Inflammatory macrophage treated with lipopolysaccharide for 1 hour (primary cell): ENCODE results near the gene OBSCN.
"Not testable (repeated sequence)": the region's sequence is repeated elsewhere in the genome, so short reads cannot be mapped to it uniquely, and the experiment has no call there.

Experiments used
- DNase-seq, 2 donors: peaks; one replicate each; pipeline ENCODE4 v3.0.0-alpha.2; 2020 to 2022

Gene OBSCN

GRCh38 chr1:228212966-228213844 lies 5.4 kb downstream of the OBSCN start:
- DNase-seq: peak; percentile 81 to 85

DNA sequence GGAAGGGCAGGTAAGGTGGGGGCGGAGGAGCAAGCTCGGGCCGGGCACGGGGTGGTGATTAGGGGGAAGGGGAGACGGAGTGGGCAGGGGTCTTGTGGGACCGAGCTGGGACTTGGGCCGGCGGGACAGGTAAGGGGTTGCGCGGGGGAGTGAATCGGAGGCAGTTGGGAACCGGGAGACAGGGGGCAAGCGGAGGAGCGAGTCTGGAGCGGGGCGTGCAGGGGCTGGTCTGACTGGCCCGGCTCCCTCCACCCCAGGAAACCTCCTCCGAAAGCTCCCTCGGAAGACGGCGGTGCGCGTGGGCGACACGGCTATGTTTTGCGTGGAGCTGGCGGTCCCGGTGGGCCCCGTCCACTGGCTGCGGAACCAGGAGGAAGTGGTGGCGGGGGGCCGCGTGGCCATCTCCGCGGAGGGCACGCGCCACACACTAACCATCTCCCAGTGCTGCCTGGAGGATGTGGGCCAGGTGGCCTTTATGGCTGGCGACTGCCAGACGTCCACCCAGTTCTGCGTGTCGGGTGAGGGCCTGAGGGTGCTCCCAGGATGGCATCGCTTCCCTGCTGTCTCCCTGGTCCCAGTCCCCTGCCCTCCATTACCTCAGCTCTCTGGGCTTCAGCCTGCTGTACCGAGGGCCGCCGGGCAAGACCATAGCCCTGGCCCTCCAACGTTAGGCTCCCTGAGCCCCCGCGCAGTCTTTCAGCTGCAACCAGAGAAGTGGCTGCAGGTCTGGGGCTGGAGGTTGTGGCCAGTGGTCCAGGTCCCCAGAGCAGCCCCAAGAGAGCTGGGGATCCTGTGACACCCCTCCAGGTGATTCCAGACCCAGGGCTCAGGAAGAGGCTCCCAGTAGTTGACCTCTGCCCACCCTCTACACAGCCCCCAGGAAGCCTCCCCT lies 6.3 kb downstream of the OBSCN start:
- no peak for DNase-seq

DNA sequence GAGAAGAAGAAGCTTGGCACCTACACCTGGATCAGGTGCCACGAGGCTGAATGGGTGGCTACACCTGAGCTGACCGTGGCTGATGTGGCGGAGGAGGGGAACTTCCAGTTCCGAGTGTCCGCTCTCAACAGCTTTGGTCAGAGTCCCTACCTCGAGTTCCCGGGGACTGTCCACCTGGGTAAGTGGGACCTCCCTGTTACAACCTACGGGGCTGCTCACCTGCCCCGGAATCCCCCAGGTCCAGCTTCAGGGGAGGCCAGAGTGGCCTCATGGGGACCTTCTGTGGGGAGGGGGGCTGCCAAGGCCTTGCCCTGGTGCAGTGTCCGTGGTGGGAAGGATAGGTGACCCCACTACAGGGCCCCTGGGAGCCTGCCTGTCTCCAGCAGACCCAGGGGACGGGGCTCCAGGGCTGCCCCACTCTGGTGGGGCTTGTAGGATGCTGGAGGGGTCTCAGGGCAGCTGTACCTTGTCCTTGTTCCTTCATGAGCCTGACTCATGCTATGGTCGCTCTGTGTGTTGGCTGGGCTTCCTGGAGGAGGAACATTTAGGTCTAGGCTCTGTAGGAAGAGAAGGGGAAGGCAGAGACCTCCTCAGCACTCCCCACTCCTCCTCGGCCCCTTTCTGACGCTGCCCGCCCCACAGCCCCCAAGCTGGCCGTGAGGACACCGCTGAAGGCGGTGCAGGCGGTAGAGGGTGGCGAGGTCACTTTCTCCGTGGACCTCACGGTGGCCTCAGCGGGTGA lies 7.2 kb downstream of the OBSCN start:
- no peak for DNase-seq

- no peak for DNase-seq
Observed at GRCh38 chr1:228215663-228216116, 7.8 kb downstream of the OBSCN start.

- no peak for DNase-seq
Observed at GRCh38 chr1:228216371-228217320, 8.8 kb downstream of the OBSCN start.

DNA sequence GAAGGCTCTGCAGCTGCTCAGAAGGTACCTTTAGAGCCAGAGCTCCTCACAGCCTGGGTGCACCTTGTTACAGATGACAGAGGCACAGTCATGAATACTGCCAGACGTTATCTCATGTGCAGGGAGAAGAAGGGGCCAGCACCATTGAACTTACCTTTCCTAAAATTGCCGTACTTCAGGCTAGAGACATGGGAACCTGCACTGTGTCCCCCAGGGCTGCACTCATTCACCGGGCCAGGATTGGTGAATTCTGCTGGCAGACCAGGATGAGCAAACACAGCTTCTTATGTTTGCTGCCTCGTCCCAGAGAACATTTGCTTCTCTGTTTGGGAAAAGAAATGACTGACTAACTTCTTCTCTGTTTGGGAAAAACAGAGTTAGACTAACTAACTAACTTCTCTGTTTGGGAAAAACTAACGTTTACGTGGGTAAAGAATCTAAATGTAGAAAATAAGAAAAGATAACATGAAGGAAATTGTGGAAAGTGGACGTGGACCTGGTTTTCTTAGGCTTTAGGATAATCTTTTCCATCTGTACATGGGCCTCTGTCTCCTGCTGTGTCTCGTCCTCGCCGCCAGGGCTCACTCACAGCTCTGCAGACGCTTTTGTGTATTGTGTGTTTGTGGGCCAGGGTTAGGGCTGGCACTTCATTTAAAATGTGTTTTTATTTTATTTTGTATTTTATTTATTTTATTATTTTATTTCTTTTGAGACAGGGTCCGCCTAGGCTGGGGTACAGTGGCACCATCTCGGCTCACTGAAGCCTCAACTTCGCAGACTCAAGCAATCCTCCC lies 9.9 kb downstream of the OBSCN start:
- no peak for DNase-seq

GRCh38 chr1:228218513-228219244 lies 10.8 kb downstream of the OBSCN start:
- no peak for DNase-seq

DNA sequence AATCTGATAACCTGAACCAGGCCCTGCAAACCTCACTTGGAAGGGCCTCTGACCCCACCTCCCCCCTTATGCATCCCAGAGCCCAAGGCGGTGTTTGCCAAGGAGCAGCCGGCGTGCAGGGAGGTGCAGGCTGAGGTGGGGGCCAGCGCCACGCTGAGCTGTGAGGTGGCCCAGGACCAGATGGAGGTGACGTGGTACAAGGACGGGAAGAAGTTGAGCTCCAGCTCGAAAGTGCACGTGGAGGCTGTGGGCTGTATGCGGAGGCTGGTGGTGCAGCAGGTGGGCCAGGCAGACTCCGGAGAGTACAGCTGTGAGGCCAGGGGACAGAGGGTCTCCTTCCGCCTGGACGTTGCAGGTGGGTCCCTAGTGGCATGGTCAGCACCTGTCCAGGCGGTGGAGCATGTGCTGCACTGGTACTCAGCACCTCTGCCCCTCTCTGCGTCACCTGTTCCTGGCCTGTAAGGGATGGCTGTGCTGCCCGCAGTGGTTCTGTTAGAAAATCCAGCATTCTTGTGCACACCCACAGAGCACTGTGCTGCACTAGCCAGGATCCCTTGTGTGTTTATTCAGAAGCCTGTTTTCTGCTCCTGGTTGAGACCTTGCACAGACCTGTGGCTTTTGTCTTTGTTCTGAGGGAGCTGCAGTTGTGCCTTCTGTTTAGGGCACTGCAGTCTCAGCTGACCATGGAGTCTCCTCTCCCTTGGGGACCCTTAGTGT lies 11.6 kb downstream of the OBSCN start:
- no peak for DNase-seq

DNA sequence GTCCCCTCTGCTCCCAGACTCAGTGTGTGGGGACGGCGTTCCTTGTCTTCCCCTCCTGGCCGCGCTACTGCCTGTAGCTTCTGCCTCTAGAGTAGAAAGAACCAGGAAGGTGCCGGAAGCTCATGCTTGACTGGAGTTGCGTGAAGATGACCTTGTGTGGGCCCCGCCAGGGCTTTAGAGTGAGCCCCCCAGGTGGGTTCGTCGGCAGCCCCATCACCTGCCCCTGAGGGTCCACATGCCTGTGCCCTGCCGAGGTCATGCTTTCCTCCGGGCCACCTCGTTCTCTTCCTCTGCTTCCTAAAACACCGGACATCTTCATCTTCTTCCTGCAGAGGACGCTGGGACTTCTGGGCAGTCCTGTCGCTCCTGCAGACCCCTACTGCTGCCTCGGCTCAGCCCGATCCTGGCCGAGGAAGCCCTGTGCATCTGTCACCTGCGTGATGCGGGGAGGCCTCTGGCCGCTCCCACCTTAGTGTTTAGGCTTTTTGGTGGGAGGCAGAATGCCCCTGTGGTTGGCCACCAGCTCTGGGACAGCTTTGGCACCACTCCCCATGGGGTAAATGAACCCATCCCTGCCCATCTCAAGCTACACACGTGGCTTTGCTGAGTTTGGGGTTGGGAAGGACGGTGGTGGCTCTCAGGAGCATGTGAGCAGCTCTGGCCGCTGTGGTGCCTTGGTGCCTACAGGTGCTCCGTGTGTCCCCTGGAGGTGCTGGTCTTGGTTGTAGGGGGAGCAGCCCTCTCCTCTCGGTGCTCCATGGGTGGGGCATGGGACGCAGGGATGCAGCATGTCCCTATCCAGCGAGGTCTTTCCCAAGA lies 12.3 kb downstream of the OBSCN start:
- no peak for DNase-seq

DNA sequence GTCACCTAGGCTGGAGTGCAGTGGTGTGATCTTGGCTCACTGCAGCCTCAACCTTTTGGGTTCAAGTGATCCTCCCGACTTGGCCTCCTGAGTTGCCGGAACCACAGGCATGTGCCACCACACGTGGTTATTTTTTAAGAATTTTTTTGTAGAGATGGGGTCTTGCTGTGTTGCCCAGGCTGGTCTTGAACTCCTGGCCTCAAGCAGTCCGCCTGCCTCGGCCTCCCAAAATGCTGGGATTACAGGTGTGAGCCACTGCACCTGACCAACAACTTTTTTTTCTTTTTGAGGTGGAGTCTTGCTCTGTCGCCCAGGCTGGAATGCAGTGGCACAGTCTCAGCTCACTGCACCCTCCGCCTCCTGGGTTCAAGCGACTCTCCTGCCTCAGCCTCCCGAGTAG lies 13.3 kb downstream of the OBSCN start:
- DNase-seq: not testable (repeated sequence)

- no peak for DNase-seq
Observed at GRCh38 chr1:228222548-228222947, 14.7 kb downstream of the OBSCN start.

DNA sequence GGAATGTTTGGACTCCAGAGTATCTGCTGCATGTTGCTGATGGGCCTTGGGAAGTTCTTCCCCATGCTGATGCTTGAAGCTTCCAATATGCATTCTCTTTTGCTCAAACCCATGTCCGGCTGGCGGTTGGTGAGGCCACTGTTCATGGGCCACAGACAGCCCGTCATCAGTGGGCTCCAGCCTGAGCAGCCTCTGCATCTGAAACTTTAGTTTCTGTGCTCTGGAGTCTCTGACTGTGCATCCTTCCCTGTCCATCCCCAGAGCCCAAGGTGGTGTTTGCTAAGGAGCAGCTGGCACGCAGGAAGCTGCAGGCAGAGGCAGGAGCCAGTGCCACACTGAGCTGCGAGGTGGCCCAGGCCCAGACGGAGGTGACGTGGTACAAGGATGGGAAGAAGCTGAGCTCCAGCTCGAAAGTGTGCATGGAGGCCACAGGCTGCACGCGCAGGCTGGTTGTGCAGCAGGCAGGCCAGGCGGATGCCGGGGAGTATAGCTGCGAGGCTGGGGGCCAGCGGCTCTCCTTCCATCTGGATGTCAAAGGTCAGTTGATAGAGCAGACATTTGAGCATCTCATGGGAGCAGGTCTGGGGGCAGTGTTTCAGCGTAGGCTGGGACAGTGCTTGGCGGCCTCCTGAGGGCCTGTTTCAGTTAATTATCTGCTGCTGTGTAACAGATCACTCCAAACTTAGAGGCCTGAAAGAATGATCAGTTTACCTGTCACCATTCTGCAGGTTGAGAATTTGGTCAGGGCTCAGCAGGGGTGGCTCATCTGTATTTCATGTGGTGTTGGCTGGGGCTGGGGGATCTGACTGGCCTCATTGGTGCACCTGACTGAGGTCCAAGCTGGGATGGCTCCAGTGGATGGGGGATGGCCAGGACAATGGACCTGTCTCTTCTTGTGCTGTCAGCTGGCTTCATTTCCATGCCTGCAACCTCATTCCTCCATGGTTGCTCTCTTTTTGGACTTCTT lies 16.6 kb downstream of the OBSCN start:
- DNase-seq: no peak

- DNase-seq: no peak
Observed at GRCh38 chr1:228225165-228225710, 17.4 kb downstream of the OBSCN start.

- DNase-seq: no peak
Observed at GRCh38 chr1:228225740-228226139, 17.9 kb downstream of the OBSCN start.

DNA sequence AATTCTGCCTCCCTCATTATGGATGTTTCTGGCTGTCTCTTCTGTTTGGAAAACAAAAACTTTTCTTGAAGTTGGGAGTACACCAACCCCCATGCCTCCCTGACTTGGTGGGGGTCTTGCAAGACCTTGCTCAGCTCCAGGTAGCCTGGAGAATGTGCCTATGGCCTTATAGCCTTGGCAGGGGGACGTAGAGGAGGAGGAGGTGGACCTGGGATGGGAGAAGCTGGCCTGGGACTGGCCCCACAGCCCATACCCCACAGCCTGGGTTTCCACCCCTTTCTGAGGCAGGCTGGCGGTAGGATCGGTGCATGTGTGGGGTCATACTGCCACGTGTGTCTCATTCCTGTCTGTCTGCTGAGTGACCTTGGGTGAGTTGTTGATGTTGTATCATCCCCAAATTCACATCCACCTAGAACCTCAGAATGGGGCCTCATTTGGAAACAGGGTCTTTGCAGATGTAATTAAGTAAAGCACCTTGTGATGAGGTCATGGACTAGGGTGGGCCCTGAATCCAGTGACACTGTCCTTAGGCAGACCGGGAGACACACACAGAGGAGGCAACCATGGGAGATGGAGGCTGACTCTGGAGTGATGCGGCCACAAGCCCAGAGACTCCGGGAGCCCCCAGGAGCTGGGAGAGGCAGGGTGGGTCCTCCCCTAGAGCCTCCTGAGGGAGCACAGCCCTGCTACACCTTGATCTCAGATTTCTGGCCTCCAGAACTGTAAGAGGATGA lies 18.5 kb downstream of the OBSCN start:
- no peak for DNase-seq
